HFF-Myc (cell line): ENCODE data around the gene MPDZ.

Experiments
- DNase-seq: peaks from one replicate; pipeline ENCODE4 v3.0.0-alpha.2; 2011; ENCODE audit warnings: low read depth; ENCODE audit errors: extremely low read depth
- H3K4me3 ChIP-seq: replicated peaks from 2 replicates; pipeline ENCODE4 v1.5.1; 2011; ENCODE audit warnings: low read depth, mild to moderate bottlenecking, control low read depth, low read length
- CTCF ChIP-seq: IDR thresholded peaks from 2 replicates; pipeline ENCODE4 v1.5.1; 2012; ENCODE audit warnings: mild to moderate bottlenecking, low read depth, low read length, control low read depth; ENCODE audit errors: missing control alignments

Gene MPDZ

GRCh38 chr9:13279284-13280141, at the start of gene MPDZ:
Gene MPDZ (minus strand): TSS chr9:13279692. CDS start chr9:13250315, 29,377 bp downstream.
- no peak for TF ChIP-seq CTCF
- no peak for DNase-seq
- peak within 1 kb of the TSS; percentile 73 for H3K4me3 ChIP-seq

GRCh38 chr9:13324988-13325387, 45.5 kb upstream of the MPDZ start:
- H3K4me3 ChIP-seq = no peak overlapping the region
- TF ChIP-seq CTCF = no peak
- no peak for DNase-seq

GRCh38 chr9:13322828-13323550, 43.5 kb upstream of the MPDZ start:
- no peak for TF ChIP-seq CTCF
- DNase-seq = no peak
- H3K4me3 ChIP-seq = no peak overlapping the region

- no peak overlapping the region for H3K4me3 ChIP-seq
- no peak for TF ChIP-seq CTCF
- no peak for DNase-seq
Observed at GRCh38 chr9:13318027-13318426, 38.5 kb upstream of the MPDZ start.

GRCh38 chr9:13296972-13297371, 17.5 kb upstream of the MPDZ start:
- TF ChIP-seq CTCF = no peak
- DNase-seq = no peak
- H3K4me3 ChIP-seq = no peak overlapping the region

- no peak for TF ChIP-seq CTCF
- no peak overlapping the region for H3K4me3 ChIP-seq
- DNase-seq = no peak
Observed at GRCh38 chr9:13295556-13295955, 16.1 kb upstream of the MPDZ start.
